ENCODE results near the gene ELMO1.

Gene ELMO1

DNA sequence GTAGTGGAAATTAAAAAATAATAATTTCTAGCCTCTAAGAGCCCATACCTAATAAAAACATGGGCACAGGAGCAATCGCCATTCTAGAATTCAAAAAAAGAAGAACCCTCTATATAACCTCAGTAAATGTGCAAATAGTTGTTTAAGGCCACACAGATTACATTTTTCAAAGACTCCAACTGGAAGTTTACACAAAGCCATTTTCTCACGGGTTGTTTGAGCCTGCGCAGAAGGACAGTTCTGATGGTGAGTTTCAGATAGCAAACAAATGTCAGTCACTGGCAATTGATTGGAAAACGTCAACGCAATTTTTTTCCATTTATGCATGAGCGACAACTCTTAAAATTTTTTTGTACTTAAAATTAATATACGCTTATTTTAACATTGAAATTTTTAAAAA lies 23.0 kb upstream of the ELMO1 start:
- DNase-seq = no peak

GRCh38 chr7:37467002-37467401 lies 18.3 kb upstream of the ELMO1 start:
- DNase-seq = no peak

GRCh38 chr7:37462138-37462537 lies 13.5 kb upstream of the ELMO1 start:
- DNase-seq = no peak

DNA sequence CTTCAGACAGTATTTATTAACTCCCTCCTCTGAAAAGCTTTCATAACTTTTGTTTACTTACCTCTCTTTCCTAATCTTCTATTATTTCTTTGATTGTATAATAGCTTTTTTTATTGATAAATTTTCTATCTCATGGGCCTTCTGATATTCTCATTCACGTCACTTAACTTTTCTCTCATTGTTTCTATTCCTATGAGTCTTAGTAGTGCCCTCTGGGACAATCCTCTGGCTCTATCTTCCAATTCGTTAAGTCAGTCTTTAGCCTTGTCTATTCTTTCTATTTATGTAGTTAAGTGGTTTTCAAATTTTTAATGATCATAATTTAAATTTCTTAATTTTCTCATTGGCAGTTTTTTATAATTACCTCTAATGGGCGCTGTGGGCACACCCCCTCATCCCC lies 6.4 kb upstream of the ELMO1 start:
- DNase-seq = no peak

DNA sequence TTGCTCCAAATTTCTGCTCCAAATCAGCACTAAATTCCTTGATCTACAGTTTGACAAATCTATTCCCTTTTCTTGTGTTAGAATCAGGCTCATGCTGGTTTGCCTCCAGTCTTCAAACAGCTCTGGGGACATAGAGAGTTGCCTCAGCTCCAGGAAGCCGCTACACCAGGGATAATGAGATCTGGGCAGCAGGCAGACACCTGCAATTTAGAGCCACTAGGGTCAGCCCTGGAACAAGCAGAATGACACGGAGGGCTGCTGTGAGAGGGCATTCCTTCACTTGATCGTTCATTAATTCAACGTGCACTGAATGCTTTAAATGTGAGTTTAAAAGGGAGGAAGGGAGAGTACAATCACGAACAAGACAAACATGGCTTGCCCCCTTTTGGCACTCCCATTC lies 3.7 kb upstream of the ELMO1 start:
- no peak for DNase-seq

DNA sequence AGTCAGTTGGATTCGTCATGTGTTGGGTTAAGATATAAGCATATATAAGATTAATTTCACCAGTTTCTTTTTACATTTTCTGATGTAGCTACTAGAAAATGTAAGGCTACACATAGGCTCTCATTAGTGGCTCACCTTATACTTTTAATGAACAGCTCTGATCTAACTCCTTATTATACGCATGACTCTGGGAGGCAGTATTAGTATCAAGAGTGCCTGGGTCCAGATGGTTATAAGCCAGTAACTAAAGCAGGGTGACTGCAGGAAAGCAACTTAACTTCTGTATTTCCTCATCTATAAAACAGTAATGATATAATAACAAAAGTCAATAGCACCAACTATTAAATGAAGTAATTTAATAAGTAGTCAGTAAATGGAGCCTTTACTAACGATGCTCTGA lies 1.4 kb upstream of the ELMO1 start:
- DNase-seq = no peak

GRCh38 chr7:37449621-37450020 lies 957 bp upstream of the ELMO1 start:
- no peak for DNase-seq

- no peak for DNase-seq
Measured at GRCh38 chr7:37448011-37448635, 541 bp downstream of the ELMO1 start.

DNA sequence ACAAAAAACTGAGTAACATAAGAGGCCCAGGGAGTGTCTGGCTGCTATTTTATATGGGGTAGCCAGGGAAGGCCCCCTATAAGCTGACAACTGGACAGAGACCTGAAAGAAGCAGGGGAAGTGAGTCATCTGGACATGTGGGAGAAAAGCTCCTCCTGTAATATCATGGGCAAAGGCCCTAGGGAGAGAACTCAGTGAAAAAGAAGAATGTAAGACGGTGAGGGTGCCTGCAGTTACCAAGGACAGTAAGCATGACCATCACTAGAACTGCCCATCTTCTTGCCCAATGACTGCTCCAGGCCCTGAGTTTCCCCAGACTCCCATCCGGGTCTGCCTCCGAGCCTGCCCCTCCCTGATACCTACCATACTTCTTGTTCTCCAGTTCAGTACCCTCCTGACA lies 2.3 kb downstream of the ELMO1 start:
- no peak for DNase-seq

DNA sequence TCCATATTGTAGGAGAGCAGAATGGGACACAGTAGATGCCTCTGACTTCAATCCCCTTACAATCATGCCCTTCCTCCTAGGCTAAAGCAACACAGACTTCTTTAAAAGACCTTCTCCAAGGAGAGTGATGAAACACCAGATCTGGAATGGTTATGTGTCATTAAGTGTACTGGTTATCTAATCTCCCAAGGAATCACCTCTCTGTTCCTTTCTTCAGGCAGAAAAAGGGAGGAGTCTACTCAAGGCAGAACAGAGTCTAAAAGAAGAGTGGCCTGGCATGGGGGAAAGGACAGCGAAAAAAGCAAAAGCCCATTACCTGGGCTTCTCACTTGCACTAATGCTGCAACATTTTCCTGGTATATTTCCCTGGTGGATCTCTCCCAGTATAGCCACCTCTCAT lies 2.9 kb downstream of the ELMO1 start:
- no peak for DNase-seq

DNA sequence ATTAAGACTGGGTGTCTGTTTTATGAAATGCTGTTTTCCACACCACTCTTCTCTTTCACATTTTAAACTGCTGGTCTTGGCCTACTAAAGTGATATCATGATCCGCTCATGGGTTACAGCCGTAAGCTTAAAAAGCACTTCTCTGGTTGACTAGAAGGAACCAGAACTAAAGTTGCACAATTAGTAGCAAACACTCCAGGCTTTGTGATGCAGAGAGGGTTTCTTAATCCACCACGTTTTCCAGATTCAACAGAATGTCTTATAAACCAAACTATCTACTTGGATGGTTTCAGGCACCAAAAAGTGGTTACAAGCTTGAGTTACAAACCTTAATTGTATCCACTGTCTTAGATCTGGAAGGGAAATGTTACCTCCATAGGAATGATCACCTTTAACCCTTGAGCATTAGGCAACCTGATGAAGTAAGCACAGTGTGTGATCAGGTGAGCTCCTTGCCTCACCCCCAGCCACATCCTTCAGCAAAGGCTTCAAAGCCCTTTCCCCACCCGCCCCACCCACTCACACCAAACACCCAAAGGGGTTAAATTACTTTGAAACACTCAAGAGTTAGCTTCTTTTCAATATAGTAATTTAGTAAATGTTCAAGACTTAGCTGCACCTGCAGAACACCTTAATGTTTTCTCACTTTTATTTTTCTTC lies 3.5 kb downstream of the ELMO1 start:
- no peak for DNase-seq

GRCh38 chr7:37443627-37444026 lies 5.0 kb downstream of the ELMO1 start:
- DNase-seq = no peak

GRCh38 chr7:37442268-37442667 lies 6.4 kb downstream of the ELMO1 start:
- DNase-seq = no peak

GRCh38 chr7:37441816-37442215 lies 6.8 kb downstream of the ELMO1 start:
- DNase-seq = no peak

DNA sequence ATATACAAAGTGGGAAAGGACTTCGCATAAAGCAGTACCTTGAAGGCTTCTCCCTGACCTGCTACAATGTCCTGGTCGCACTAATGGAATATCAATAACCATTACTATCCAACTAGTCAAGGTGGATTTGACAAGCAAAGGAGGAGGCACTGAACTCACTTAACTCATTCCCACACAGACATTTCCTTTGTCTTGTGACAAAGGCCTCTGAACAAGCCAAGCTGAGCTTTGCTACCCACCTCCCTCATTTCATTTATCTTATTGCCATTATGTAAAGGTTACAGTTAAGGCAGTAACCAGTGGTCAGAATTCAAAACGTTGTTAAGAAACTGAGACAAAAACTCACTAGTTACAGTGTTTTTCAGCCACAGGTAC lies 7.3 kb downstream of the ELMO1 start:
- no peak for DNase-seq

DNA sequence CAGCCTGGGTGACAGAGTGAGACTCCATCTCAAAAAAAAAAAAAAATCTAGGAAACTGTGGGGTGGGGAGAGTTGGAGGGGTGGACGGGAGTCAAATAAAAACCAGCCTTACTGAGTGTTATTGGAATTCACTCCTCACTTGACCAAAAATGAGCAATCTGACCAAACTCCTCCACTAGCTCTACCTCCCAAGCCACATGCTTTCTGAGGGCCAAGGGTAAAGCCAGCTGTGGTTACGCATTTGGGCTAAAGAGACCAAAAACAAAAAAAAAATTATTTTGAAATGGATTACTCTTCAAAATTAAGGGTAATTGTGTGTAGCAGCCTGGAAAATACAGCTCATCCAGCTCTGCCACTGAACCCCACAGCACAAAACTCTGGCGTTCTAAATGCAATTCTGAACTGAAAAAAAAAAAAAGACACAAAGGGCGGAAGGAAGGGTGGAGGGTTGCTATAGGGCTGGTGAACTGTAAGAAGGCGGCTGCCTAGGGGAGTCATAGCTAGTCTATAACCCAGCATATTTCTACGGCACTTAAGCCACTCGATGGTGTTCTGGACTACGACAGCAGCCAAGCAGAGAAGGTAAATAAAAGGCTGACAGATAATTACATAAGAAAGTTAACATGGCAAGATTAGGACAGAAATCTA lies 7.8 kb downstream of the ELMO1 start:
- no peak for DNase-seq

- DNase-seq = no peak
Measured at GRCh38 chr7:37439653-37440026, 9.0 kb downstream of the ELMO1 start.

DNA sequence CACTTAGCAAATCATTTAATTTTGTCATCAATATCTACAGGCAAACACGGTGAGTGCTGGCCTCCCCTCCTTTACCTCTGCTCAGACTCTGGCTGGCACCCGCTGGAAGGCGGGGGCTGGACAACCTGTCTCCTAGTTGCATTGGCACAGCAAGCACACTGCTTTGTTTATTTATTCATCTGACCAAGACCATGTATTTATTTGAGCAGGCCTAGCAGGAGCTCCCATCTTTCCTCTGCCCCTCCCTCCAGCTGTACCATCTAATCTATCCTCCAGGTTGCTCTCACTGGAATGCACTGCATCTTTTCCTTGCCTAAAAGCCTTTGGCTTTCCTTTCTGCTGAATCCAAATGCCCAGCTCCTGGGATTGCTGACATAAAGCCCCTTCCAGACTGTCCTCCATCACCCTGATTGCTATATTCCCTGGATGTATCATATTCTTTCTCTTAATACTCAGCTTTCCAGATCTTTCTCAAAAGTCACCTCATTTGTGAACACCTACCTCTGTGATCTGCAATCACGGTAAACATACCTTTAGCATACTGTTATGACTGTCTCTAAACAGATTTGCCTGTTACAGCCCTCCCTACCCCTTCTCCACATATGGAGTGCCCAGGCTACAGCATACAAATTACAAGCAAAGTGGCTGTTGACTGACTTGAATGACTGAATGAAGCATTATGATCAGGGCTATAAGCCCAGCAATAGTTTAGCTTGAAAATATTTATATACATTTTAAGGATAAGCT lies 9.6 kb downstream of the ELMO1 start:
- no peak for DNase-seq

GRCh38 chr7:37435156-37435855 lies 13.4 kb downstream of the ELMO1 start:
- no peak for DNase-seq

- DNase-seq = no peak
Measured at GRCh38 chr7:37434529-37434928, 14.1 kb downstream of the ELMO1 start.

DNA sequence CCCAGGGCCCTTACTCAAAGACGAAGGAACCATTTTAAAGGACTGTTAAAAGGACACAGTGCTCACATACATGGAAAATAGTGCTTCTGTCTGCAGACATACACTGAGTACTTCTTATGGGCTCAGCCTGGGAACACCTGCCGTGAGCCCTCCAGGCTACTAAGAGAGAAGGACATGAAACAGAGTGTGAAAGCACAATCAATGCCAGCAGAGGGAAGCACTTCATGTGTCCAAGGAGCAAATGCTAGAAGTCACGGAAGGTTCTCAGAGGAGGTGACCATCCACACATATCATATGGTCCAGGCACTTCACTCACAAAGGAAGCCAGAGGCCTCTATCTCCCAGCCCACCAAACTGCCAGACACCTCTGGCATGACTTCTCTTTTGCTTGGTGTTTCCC lies 15.5 kb downstream of the ELMO1 start:
- no peak for DNase-seq

GRCh38 chr7:37432281-37432920 lies 16.3 kb downstream of the ELMO1 start:
- DNase-seq = no peak

DNA sequence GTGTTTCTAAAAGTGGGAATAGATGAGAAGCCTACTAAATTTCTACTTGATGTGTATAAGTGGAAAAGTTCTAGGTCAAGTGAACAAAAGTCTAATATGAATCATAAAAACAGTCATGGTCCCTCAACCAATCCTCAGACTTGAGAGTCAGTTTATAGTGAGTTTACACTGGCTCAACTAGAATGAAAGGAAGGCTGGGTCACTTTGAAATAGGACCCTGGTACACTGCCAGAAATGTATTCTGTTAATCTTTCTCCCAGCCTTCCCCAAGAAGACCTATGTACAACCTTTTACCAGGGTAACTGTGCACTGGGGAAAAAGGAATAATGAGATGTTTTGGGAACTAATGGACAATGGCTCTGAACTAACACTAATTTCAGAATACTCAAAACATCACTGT lies 17.3 kb downstream of the ELMO1 start:
- DNase-seq = no peak
